Thyroid gland (tissue), 4 donors: ENCODE measurements around the gene ERBB3. TPM values are rescaled to one million over a fixed set of nuclear protein-coding genes. Genes with fewer than 3 reads are reported as not detected.

Experiments
- DNase-seq, 2 donors: peaks; one replicate each; pipeline ENCODE4 v3.0.0-alpha.2; 2019
- H3K27ac ChIP-seq, 3 donors: fragments of 200-600 bp; sonication (generic); 1 replicate in 2 of 3; 2 replicates in 1 of 3; pipeline ENCODE4 v1.5.1; 2016 to 2019; ENCODE audit warnings: mild to moderate bottlenecking in 1 of 3, moderate library complexity in 1 of 3
- H3K27me3 ChIP-seq: fragments of 200-600 bp; sonication (generic); one replicate; pipeline ENCODE4 v1.5.1; 2019
- H3K36me3 ChIP-seq, 2 donors: fragments of 200-600 bp; sonication (generic); one replicate each; pipeline ENCODE4 v1.5.1; 2016 to 2019
- H3K4me1 ChIP-seq, 2 donors: fragments of 200-600 bp; sonication (generic); one replicate each; pipeline ENCODE4 v1.5.1; 2017 to 2019
- H3K4me3 ChIP-seq, 3 donors: fragments of 200-600 bp; sonication (generic); replicated peaks in 1 of 3; 1 replicate in 2 of 3; 2 replicates in 1 of 3; pipeline ENCODE4 v1.5.1; 2016; ENCODE audit warnings: mild to moderate bottlenecking in 1 of 3
- H3K9me3 ChIP-seq: fragments of 200-600 bp; sonication (generic); one replicate; pipeline ENCODE4 v1.5.1; 2017
- CTCF ChIP-seq, 6 experiments: fragments of 200-600 bp in 3 of 6; fragments of 450-650 bp in 3 of 6; sonication (generic) in 3 of 6; IDR thresholded peaks; one replicate each; pipeline ENCODE4 v1.5.1; 2016 to 2019; ENCODE audit warnings: antibody characterized with exemption in 6 of 6, mild to moderate bottlenecking in 2 of 6, inconsistent platforms in 1 of 6, moderate library complexity in 1 of 6
- POLR2A ChIP-seq, 2 donors: fragments of 450-650 bp; IDR thresholded peaks; one replicate each; pipeline ENCODE4 v1.6.1; 2017; ENCODE audit warnings: antibody characterized with exemption in 2 of 2, mild to moderate bottlenecking in 2 of 2, moderate library complexity in 1 of 2
- WGBS, 2 donors: methylation state at CpG; one replicate each; pipeline ENCODE4 v1.1.5; 2017; 5-methylcytosine and 5-hydroxymethylcytosine counted together
- intact Hi-C: fragments of 100-400 bp; cut with DNase I; formaldehyde crosslinking; loops from one replicate; pipeline ENCODE4 v1.15.1; 2023
- total RNA-seq, 4 donors: library from RNA; depleted of rRNA; stranded (reverse); fragments of >200 nt; gene quantifications; one replicate each; pipeline ENCODE4 v1.2.3, GENCODE V29; 2016

ERBB3 gene
- total RNA-seq, 4 donors from 2014 or later, result 14.7 to 30.0 (median 20.4) TPM

- intact Hi-C loops, result loop anchor here (10.0 kb wide), 2 partner anchors 96 to 336 kb away; partner anchors contain the start of genes NABP2, RNF41 and SPRYD4
- peaks cover 39 to 46% of the 10 kb centered on the region in 2 donors for H3K4me1 ChIP-seq
- no peak for TF ChIP-seq POLR2A (IDR thresholded peaks at IDR 0.05)
- no peak for TF ChIP-seq CTCF (IDR thresholded peaks at IDR 0.05)
- no peaks in the 10 kb centered on the region for H3K9me3 ChIP-seq
- DNase-seq, result peak; percentile 29 to 37
- H3K4me3 ChIP-seq, result peak overlapping the region; percentile 45 to 73 (median 60)
- WGBS, 2 donors, result 1% methylated on average over 19 of the region's 20 CpGs
- H3K27ac ChIP-seq, result peak overlapping the region; percentile 71 to 85 (median 80)
- H3K27me3 ChIP-seq, result no peaks in the 10 kb centered on the region
- H3K36me3 ChIP-seq, result peaks cover 16 to 31% of the 10 kb centered on the region in 2 donors
These were observed 48.8 kb downstream of the ERBB3 start for GRCh38 chr12:56128670-56129205.

- Histone ChIP-seq H3K4me3 (peak overlapping the region; percentile 45 to 73 (median 60)), H3K27me3 (no peaks in the 10 kb centered on the region), H3K27ac (peak overlapping the region; percentile 71 to 85 (median 80)), H3K9me3 (no peaks in the 10 kb centered on the region), H3K4me1 (peaks cover 36 to 43% of the 10 kb centered on the region in 2 donors), H3K36me3 (peaks cover 20 to 32% of the 10 kb centered on the region in 2 donors)
- TF ChIP-seq CTCF (IDR thresholded peaks at IDR 0.05) (no peak), POLR2A (IDR thresholded peaks at IDR 0.05) (peak in 1 of 2 donors; percentile 52)
- 3 to 5% methylated on average over 17 to 20 of the region's 29 CpGs for WGBS, 2 donors
- intact Hi-C loops, result loop anchor here (10.0 kb wide), 2 partner anchors 95 to 335 kb away; partner anchors contain the start of genes NABP2, RNF41 and SPRYD4
- peak; percentile 60 to 67 for DNase-seq
These were observed 49.4 kb downstream of the ERBB3 start for GRCh38 chr12:56129206-56129941.

GRCh38 chr12:56129942-56130495 lies 50.1 kb downstream of the ERBB3 start:
- intact Hi-C loops, result loop anchor here (10.0 kb wide), 2 partner anchors 95 to 335 kb away; partner anchors contain the start of genes NABP2, RNF41 and SPRYD4
- peaks cover 29 to 37% of the 10 kb centered on the region in 2 donors for H3K4me1 ChIP-seq
- H3K4me3 ChIP-seq, result peak overlapping the region in 1 of 3 donors; percentile 60
- H3K27ac ChIP-seq, result peak overlapping the region in 2 of 3 donors; percentile 80 to 85
- TF ChIP-seq CTCF (IDR thresholded peaks at IDR 0.05) (no peak), POLR2A (IDR thresholded peaks at IDR 0.05) (no peak)
- no peaks in the 10 kb centered on the region for H3K9me3 ChIP-seq
- peak; percentile 49 to 57 for DNase-seq
- H3K36me3 ChIP-seq, result peaks cover 20 to 32% of the 10 kb centered on the region in 2 donors
- 56 to 60% methylated on average over 22 of the region's 22 CpGs for WGBS, 2 donors
- H3K27me3 ChIP-seq, result no peaks in the 10 kb centered on the region

- 85 to 90% methylated on average over 4 of the region's 4 CpGs for WGBS, 2 donors
- no peak for DNase-seq
- no peaks in the 10 kb centered on the region for H3K27me3 ChIP-seq
- H3K4me3 ChIP-seq, result no peak overlapping the region
- H3K9me3 ChIP-seq, result no peaks in the 10 kb centered on the region
- peaks cover 20 to 32% of the 10 kb centered on the region in 2 donors for H3K36me3 ChIP-seq
- TF ChIP-seq POLR2A (IDR thresholded peaks at IDR 0.05) (no peak), CTCF (IDR thresholded peaks at IDR 0.05) (no peak)
- H3K27ac ChIP-seq, result no peak overlapping the region
- intact Hi-C loops, result no loop called here
- H3K4me1 ChIP-seq, result peaks cover 21 to 28% of the 10 kb centered on the region in 2 donors
These were observed 50.9 kb downstream of the ERBB3 start for GRCh38 chr12:56130876-56131275.
